ENCODE results near the gene RGP1. TPM values are rescaled to one million over a fixed set of nuclear protein-coding genes. Genes with fewer than 3 reads are reported as not detected.

Gene RGP1, protein sequence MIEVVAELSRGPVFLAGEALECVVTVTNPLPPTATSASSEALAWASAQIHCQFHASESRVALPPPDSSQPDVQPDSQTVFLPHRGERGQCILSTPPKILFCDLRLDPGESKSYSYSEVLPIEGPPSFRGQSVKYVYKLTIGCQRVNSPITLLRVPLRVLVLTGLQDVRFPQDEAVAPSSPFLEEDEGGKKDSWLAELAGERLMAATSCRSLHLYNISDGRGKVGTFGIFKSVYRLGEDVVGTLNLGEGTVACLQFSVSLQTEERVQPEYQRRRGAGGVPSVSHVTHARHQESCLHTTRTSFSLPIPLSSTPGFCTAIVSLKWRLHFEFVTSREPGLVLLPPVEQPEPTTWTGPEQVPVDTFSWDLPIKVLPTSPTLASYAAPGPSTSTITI
- total RNA-seq, result 10.1 and 10.9 TPM in 2 replicates

DNA sequence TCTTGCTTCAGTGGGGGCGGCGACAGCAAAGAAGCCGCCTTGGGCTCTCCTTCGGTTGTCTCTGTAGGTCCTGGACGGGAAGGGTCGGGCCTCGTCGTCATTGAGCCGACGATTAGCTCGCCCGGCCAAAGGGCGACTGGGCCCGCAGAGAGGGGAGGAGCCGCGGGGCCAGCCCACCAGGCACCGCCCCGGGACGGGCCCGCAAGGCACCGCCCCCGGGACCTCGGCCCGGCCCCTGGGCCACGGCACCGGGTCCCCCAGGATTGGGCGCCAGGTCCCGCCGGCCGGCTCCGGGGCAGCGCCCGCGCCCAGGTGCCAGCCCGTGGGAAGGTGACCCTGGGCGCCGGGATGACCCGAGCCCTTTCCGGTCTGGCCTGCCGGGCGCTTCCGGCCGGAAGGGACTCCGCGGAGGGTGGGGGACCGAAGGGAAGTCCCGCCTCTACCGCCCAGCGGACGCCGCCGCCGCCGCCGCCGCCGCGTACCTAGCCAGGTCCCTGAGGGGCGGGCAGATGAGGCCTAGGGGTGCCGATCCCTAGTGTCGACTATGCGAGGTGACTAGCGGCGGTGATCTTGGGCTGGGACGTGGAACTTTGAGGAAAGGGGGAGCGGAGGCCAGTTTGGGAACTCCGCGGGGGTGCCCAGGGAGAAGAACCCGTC lies at the start of gene RGP1, which contains the start of gene GBA2:
TSS of gene RGP1 (plus strand) at position 430 of the 657 bp plus-strand sequence. CDS start 469 bp downstream, outside the sequence.
TSS of gene GBA2 (minus strand) at position 371 of the 657 bp plus-strand sequence. CDS start 524 bp downstream, outside the sequence.

DNA sequence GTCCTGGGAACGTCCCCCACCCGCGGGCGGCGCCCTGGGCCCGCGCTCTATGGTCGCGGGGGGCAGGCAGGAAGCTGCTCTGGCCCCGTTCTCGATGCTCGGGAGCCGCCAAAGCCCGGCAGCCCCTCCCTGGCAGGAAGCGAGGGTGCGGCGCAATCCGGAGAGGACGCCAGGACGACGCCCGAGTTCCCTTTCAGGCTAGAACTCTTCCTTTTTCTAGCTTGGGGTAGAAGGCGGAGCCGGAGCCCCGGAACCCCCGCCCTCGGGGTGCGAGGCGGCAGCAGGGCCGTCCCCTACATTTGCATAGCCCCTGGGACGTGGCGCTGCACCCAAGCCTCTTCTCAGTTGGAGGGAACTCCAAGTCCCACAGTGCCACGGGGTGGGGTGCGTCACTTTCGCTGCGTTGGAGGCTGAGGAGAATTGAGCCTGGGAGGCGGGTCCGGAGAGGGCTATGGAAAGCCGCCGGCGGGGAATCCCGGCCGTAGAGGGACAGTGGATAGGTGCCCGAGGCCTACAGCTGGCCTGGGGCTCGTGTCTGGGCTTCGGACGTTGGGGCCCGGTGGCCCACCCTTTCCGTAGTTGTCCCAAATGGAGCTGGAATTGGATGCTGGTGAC lies 16.8 kb upstream of the RGP1 start, which contains the start of the genes CREB3 and TLN1:
TSS of gene CREB3 (plus strand) at position 482 of the 615 bp plus-strand sequence. CDS start at position 589, 107 bp downstream.
TSS of gene TLN1 (minus strand) at position 11 of the 615 bp plus-strand sequence. CDS start 6,501 bp downstream, outside the sequence.

DNA sequence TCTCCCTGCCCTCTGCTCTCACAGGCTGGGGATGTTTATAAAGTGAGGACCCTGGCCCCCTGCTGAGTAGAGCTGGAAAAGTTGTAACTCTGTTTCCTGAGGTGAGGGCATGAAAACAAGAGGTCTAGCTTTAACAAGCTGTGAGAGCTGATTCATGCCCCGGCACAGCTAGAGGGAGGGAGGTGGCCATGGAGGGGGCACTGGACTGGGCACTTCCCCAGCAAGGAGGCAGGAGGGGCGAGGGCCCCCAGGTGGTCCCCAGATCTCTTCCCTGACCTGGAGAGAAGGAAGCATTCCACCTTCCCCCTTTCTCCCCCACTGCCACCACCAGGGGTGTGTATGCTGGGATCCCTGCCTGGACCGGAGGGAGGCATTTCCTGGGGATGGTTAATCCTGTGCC lies 5.2 kb downstream of the RGP1 start, which contains the start of gene MSMP:
TSS of gene MSMP (minus strand) at position 13 of the 400 bp plus-strand sequence. CDS start 147 bp downstream, outside the sequence.

DNA sequence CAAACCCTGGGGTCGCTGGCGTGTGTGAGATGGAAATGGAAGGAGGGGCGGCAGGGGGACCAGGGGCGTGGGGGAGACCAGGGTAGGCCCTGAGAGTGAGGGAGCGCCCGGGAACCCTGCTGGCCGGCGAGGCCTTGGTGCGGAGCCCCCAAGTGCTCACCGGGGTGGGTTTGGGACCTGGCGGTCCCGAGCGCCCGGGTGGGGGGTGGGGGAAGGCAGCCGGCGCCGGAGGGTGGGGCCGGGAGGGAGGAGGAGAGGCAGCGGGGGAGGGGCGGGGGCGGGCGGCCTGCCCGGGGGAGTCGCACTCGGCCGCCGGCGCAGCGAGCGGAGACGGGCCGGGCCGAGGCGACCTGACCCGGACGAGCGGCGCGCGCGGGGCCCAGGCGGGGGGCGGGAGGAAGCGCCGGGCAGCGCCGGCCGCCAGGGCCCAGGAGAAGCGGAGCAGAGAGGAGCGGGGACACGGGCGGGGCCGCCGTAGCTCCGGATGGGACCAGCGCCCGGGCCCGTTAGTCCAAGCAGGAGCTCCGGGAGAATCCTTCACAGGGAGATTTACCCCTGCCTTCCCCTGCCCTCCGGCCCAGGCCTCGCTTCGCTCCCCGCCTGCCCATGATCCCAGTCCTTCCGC lies 42.3 kb downstream of the RGP1 start, which contains the start of gene NPR2:
TSS of gene NPR2 (plus strand) at position 295 of the 625 bp plus-strand sequence. CDS start 818 bp downstream, outside the sequence.

Other genes with a start within 250 kb of the RGP1 start
- 8.6 and 10.7 TPM in 2 replicates for gene TESK1, start 144.0 kb upstream of the RGP1 start, total RNA-seq
- gene CD72, start 130.9 kb upstream of the RGP1 start, total RNA-seq, result 0.19 and 0.56 TPM in 2 replicates
- not detected in 2 replicates for gene SIT1, start 98.4 kb upstream of the RGP1 start, total RNA-seq
- 3,474 and 7,582 TPM in 2 replicates for gene RMRP, start 91.3 kb upstream of the RGP1 start, total RNA-seq
- gene CCDC107, start 91.0 kb upstream of the RGP1 start, total RNA-seq, result 16.9 and 24.2 TPM in 2 replicates
- 0.28 and 3.6 TPM in 2 replicates for gene ARHGEF39, start 84.1 kb upstream of the RGP1 start, total RNA-seq
- 0.38 and 2.8 TPM in 2 replicates for gene CA9, start 75.4 kb upstream of the RGP1 start, total RNA-seq
- 870 and 1,301 TPM in 2 replicates for gene TPM2, start 59.4 kb upstream of the RGP1 start, total RNA-seq
- 342 and 359 TPM in 2 replicates for gene TLN1, start 17.1 kb upstream of the RGP1 start, total RNA-seq
- gene CREB3, start 16.6 kb upstream of the RGP1 start, total RNA-seq, result 77.5 and 112 TPM in 2 replicates
- gene GBA2, start 59 bp upstream of the RGP1 start, total RNA-seq, result 15.2 and 19.9 TPM in 2 replicates
- gene MSMP, start 5.0 kb downstream of the RGP1 start, total RNA-seq, result not detected in 2 replicates
- 10.9 and 18.3 TPM in 2 replicates for gene NPR2, start 42.3 kb downstream of the RGP1 start, total RNA-seq
- gene SPAG8, start 63.0 kb downstream of the RGP1 start, total RNA-seq, result 0.58 and 1.1 TPM in 2 replicates
- 6.5 and 17.1 TPM in 2 replicates for gene HINT2, start 65.8 kb downstream of the RGP1 start, total RNA-seq
- not detected in 2 replicates for gene FAM221B, start 79.4 kb downstream of the RGP1 start, total RNA-seq
- gene TMEM8B, start 79.9 kb downstream of the RGP1 start, total RNA-seq, result 0.58 and 2.0 TPM in 2 replicates
- gene OR13J1, start 121.1 kb downstream of the RGP1 start, total RNA-seq, result not detected in 2 replicates
- 0.28 and 0.58 TPM in 2 replicates for gene HRCT1, start 156.9 kb downstream of the RGP1 start, total RNA-seq
- 0.85 and 5.0 TPM in 2 replicates for gene SPAAR, start 160.2 kb downstream of the RGP1 start, total RNA-seq
- 0.19 TPM in 1 of 2 replicates, not detected in the other for gene OR2S2, start 208.9 kb downstream of the RGP1 start, total RNA-seq